Activated CD4-positive, alpha-beta T cell treated with anti-CD3 and anti-CD28 coated beads, Interleukin-2, amount 50 U/mL, for 16 hours (primary cell): Measurements from ENCODE around the gene ST13.
"Not testable (repeated sequence)": the region's sequence is repeated elsewhere in the genome, so short reads cannot be mapped to it uniquely, and the experiment has no call there.

Experiments used
- DNase-seq: peaks from one replicate; pipeline ENCODE4 v3.0.0-alpha.2; 2020

The ST13 gene

GRCh38 chr22:40856513-40857308 lies at the start of gene ST13, which contains the start of gene XPNPEP3:
TSS of gene ST13 (minus strand) at chr22:40856639. CDS start at chr22:40856540, 99 bp downstream.
TSS of gene XPNPEP3 (plus strand) at chr22:40857148. CDS start at chr22:40857182, 34 bp downstream.
- DNase-seq, result peak; percentile 97

GRCh38 chr22:40904101-40904500 lies 47.7 kb upstream of the ST13 start:
- DNase-seq, result no peak

GRCh38 chr22:40898850-40899357 lies 42.5 kb upstream of the ST13 start:
- DNase-seq, result peak; percentile 72

- DNase-seq, result no peak
Measured at GRCh38 chr22:40894417-40894816, 38.0 kb upstream of the ST13 start.

GRCh38 chr22:40890881-40891280 lies 34.4 kb upstream of the ST13 start:
- no peak for DNase-seq

GRCh38 chr22:40889116-40889515 lies 32.7 kb upstream of the ST13 start:
- no peak for DNase-seq

- DNase-seq, result no peak
Measured at GRCh38 chr22:40878922-40879321, 22.5 kb upstream of the ST13 start.

GRCh38 chr22:40877488-40877887 lies 21.0 kb upstream of the ST13 start:
- no peak for DNase-seq

- DNase-seq, result no peak
Measured at GRCh38 chr22:40876907-40877306, 20.5 kb upstream of the ST13 start.

GRCh38 chr22:40875111-40875510 lies 18.7 kb upstream of the ST13 start:
- no peak for DNase-seq

GRCh38 chr22:40874016-40874415 lies 17.6 kb upstream of the ST13 start:
- DNase-seq, result no peak

GRCh38 chr22:40868379-40868778 lies 11.9 kb upstream of the ST13 start:
- not testable (repeated sequence) for DNase-seq

GRCh38 chr22:40867109-40867508 lies 10.7 kb upstream of the ST13 start:
- DNase-seq, result no peak

GRCh38 chr22:40862537-40862936 lies 6.1 kb upstream of the ST13 start:
- DNase-seq, result no peak

- DNase-seq, result no peak
Measured at GRCh38 chr22:40862013-40862412, 5.6 kb upstream of the ST13 start, which contains the start of gene DNAJB7. TSS of gene DNAJB7 (minus strand) at chr22:40862113. CDS start at chr22:40861994, 119 bp downstream.

- DNase-seq, result no peak
Measured at GRCh38 chr22:40857309-40857855, 943 bp upstream of the ST13 start.

GRCh38 chr22:40855979-40856512 lies 393 bp downstream of the ST13 start:
- peak; percentile 18 for DNase-seq

- DNase-seq, result no peak
Measured at GRCh38 chr22:40855071-40855978, 1.1 kb downstream of the ST13 start.

GRCh38 chr22:40853961-40854360 lies 2.5 kb downstream of the ST13 start:
- no peak for DNase-seq

GRCh38 chr22:40853333-40853732 lies 3.1 kb downstream of the ST13 start:
- DNase-seq, result no peak

- DNase-seq, result not testable (repeated sequence)
Measured at GRCh38 chr22:40845816-40846215, 10.6 kb downstream of the ST13 start.

GRCh38 chr22:40844951-40845350 lies 11.5 kb downstream of the ST13 start:
- DNase-seq, result no peak

GRCh38 chr22:40838486-40838885 lies 18.0 kb downstream of the ST13 start:
- no peak for DNase-seq
